Limb (tissue), 2 donors: Measurements from ENCODE around the gene PLCH1.

Source experiments
- DNase-seq, 2 donors: peaks; one replicate each; pipeline ENCODE4 v3.0.0-alpha.2; 2016; ENCODE audit errors: extremely low spot score in 2 of 2

Gene PLCH1

DNA sequence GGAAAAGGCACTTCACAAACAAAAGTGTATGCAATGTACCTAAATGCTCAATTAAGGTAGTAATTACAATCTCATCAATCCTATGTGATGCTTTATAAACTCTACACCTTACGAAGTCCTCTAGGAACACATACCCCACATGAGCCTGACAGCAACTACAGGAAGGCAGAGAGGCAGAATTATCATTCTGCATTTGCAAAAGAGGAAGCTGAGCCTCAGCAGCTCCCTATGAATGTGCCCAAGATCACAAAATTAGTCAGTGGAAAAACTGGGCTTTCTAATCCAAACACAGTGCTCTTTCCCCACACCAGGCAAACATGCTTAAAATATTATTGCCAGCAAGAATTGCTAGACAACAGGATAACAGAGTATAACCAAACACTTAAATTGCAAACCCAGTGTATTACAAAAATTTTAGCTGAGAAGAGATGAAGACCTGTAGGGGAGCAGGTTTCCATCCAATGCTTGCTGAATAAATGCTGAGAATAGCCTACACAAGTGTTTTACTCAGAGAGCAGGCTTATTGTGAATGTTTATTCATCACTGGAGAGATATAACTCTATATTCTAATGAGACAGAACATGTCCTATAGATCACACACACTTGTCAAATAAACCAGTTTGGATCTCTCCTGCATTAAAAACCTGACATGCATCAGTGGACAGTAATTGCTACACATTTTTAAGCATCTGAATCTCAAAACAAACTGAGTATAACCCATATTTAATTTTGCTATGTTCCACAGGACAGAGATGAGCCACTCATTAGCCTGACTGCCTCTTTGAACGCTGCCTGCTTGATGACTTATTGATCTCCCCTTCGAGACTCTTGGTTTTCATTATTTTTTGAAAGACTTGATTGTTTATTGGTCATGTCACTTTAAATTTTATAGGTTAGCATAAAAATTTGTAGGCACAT is 62.2 kb downstream of the PLCH1 start:
- DNase-seq, result no peak

DNA sequence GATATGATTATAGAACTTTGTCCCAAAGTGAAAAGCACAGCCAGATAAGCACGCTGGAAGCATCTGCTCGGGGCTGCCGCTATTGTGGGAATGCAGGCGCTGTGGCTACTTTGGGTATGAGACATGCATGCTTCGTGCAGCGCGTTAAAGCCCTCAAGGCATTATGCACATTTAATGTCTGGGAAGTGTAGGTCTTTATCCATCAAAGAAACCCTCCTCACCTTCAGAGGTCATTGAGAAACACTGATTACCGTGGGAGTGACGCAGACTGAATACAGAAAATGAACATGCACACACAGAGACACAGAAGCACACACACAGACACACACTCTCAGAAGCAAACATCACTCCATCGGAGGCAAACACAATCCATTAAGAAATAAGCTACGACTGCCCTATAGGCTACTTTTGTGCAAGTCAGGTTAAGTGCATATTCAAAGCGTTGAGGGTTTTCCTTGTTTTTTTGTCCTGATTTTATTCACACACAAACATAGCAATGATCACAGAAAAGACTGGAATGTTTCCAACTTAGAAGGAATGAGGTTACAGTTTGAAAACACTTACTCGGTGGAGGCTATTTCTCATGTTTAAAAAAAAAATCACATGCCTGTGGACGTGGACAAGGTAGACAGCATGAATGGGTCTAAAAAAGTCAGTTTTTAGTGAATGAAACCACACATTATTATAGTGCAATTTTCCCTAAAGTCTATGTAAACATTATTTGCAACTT is 68.5 kb downstream of the PLCH1 start:
- DNase-seq, result peak in 1 of 2 donors; percentile 44

DNA sequence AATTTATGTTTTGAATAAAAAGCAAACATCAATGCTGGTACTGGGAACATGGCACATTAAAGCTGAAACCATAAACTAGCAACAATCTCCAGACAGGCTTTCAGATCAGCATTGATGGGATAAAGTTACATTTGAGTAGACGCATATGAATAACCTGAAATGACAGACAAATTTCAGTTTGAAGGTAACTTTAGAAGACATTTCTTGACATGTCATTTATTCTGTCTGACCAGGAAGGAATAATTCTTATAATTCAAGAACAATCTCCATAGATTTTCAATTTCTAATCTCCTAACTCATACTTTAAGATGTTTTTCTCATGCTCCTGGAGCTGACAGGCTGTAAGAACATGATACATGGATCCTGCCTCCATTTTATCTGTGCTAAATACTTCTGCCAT is 69.8 kb downstream of the PLCH1 start:
- no peak for DNase-seq

DNA sequence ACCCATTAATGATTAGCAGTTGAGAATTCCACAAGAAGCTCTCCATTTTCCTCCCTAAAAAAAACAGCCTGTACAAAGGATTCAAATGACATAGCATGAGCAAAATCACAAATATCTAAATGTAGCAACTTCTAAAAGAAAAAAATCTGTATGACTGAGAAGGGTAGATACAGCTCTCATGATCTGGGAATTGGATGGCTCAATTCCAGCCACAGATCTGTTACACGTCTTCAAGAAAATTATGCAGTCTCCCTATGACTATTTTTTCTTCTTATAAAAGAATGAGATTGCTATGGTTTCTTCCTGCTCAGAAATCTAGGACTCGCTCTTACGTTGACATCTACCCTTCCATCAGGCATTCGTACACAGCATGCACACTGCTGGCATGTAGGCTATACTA is 71.5 kb downstream of the PLCH1 start:
- DNase-seq, result no peak

DNA sequence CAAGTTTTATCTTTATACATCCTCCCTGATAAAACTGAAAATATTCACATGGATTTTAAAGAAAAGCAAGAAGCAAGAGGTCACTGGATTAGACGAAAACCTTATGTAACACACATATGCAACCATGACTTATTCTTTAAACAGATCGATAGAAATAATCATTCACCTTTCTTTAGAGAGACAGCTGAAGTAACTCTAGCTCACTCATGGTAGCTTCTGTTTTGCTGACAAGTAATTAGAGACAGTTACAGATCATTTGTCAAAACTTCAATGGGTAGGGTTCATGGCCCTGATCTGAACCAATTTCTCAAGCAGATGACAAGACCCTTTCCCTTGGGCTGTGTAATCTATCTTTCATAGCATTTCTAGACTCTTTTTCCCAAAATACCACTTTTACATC is 74.5 kb downstream of the PLCH1 start:
- DNase-seq, result no peak

DNA sequence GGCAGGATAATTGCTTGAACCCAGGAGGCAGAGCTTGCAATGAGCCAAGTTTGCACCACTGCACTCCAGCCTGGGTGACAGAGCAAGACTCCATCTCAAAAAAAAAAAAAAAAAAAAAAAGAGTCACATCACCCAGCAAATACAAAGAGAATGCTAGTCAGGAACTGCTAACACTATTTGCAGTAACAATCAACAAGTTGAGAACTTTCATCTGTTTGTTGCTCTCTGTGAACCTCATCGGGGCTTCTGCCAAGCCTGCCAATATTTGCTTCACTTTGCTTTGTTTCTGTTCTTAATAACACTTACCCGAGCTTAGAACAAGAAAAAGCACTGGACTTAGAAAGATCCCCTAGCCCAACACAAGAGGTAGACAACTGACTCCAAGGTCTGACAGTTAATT is 76.9 kb downstream of the PLCH1 start:
- DNase-seq, result no peak

DNA sequence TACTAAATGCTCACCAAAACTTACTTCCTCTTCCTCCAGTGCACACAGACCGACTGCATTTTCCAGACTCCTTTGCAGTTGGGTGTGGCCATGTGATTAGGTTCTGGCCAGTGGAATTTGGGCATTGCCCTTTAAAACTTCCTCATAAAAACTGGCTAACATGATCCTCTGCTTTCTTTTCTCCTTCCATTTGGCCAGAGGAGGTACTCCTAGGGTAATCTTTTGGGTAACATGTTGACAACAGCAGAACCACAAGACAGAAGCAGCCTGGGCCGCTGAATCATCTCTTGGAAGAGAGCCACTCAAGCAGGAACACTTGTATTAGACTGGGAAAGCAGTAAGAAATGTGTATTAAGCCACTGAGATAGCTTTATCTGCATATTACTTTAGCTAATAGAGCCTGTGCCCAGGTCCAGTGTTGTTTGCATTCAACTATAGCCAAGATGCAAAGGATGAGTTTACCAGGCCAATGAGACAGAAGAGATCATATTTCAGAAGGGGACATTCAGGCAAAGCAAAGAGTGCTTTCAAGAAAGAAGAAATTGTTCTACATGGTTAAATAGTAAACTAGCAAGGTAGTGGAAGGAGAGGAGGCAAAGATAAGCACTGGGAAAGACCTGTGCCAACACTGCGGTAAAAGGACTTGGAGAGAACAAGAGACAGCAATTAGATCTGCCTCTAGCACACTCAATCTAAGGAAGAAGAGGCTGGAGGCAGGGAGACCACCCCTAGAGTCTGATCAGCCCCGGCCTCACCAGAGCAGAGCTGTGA is 79.8 kb downstream of the PLCH1 start:
- DNase-seq, result peak in 1 of 2 donors; percentile 6

DNA sequence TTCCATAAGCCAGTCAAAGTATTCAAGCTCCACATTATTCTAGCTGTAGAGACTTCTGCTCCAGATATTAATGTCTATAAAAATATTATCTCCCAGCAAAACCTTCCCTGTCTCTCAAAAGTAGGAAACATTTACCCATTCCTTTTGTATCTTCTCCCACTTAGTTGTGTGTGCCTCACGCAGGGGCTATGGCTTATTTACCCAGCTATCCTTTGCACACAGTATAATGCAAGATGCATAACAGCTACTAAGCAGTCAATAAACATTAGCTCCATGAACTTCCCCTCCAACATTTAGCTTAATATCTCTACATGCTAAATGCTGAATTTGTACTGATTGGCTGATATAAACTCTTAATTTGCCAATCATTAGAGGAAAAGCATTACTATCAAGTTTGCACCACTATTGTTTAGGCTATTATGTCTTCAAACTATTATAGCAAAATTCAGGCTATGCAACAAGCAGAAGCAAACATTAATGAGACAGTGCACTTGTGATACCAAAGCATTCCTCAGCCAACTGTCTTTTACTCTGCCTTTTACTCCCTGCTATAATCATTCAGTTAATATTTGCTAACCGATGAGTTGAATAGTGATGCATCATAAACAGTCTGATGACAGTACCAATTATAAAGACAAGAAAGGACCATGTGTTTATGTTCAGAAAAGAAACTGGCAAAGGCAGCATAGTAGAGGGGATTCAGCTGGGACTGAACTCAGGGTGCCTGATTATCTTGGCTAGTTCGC is 81.2 kb downstream of the PLCH1 start:
- no peak for DNase-seq

DNA sequence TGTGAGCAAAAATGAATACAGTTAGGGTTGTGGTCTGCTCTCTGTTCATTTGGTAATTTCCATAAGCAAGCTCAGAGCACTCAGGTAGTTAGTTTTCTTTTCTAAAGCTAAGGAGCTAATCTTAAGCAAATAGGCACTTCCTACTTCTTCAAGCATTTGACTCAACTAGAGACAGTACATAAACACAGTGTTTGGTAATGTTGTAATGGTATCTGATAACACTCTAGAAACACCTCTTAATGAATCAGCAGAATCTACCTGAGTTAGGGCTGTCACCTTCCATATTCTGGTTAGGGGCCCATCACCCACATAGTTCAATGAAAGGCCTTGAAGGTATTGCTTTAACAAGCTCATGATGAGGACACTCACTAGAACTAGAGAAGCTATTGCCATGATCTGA is 83.1 kb downstream of the PLCH1 start:
- no peak for DNase-seq

DNA sequence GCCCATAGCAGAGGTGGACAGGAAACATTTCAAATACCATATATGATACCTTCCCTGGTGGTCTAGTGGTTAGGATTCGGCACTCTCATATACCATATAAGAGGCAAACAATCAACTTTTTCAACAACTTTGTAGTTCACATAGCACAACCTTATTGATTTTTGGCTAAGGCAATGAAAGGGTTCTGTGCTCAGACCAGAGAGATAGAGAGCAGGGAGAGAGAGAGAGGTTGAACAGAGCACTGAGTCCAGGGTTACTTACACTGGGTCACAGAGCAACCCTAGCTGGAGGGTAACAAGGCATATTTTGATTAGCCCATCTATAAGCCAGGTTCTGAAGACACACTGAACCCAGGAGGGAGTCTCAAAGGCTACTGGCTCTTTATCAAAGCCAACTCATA is 83.8 kb downstream of the PLCH1 start:
- DNase-seq, result no peak

DNA sequence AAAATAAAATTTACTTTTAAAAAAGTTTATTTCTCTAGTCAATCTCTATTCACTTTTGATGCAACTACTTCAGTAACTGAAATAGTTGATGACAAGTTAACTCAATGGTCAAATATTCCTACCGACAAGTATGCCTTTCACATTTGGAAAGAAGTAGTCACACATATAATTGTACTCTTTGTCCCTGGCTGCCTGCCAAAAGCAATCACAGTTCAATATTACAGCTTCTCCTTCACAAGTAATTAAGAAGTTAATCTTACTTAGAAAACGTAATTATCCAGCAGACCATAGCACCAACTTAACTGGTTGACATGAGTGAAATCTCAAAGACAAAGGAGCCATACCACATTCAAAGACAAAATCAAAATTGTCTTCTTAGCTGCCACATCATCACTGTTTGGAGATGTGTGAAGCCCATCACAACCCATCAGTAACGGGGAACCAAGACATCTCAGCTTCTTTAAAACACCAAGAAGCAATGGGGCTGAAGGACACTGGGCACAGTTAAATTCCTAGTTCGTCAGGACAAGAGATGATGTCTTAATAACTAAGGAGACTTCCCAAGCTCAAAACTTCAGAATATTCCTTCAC is 86.1 kb downstream of the PLCH1 start:
- DNase-seq, result no peak

DNA sequence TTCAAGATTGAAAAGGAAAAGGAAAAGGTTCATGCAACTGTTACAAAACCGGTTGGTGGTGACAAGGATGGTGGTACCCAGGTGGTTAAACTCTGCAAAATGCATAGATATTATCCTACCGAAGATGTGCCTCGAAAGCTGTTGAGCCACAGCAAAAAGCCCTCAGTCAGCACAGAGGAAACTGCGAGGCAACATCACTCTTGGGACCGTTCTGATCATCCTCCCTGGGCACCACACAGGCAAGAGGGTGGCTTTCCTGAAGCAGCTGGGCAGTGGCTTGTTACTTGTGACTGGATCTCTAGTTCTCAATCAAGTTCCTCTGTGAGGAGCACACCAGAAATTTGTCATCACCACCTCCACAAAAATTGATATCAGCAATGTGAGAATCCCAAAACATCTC is 86.9 kb downstream of the PLCH1 start:
- DNase-seq, result no peak

DNA sequence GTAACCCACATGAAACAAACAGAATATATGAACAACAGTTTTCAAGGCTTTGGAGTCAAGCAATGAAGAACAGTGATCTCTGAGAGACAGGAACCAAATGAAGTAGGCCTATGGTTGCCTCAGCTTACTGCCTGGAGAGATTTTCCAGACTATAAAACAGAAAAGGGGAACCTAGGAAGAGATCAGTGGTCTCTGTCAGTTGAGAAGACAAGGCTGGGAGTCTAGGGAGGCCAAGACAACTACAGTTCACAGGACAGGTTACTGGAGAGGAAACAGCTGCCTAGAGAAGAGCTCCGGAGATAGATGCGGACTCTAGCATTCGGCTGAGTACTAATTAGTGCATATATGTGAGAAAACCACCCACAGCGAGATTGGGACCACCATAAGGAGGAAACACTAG is 87.7 kb downstream of the PLCH1 start:
- no peak for DNase-seq

DNA sequence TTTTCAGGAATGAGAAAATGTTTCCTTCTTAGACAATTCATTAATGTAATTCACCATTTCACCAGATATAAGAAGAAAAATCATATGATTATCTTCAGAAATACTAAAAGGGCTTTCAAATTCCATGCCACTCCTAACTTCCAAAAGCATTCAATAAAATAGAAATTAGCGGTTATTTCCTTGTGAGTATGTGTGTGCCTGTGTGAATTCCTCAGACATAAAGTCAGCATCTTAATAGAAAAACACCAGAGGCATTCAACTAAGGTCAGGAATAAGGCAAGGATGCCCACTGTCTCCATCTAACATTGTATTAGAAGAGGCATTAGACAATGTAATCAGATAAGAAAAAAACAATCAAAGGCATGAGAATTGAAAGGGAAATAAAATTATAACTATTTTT is 88.4 kb downstream of the PLCH1 start:
- no peak for DNase-seq

DNA sequence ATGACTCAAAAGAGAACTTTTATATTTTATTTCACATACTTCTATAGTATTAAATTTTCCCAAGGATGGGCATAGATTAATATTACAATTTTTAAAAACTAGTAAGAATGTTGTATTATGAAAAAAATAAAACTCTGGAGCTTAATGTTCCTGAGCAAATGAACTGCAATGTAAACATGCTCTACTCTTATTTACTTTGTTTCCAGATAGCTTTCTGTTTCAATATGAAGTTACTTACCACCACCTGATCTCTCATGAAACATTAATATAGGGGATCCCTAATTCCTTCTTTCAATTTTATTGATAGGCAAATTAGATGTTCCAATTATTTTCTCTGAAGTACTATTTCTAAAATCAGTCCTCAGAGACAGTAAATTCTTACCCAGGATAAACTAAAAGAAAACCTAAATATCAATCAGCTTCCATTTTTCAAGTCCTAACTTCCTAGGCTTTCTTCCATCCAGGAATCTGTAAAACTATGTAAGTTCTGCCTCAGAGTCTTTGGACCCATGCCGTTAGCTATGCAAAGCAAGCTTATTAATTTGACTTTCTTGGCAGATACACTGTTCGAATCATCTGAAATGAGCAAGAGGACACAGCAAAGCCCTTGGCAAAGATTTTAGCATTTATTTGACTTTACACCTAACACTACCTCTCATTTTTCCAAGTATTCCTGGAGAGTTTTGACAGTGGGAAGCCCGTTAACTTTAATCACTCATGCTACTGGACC is 93.2 kb downstream of the PLCH1 start:
- DNase-seq, result no peak

DNA sequence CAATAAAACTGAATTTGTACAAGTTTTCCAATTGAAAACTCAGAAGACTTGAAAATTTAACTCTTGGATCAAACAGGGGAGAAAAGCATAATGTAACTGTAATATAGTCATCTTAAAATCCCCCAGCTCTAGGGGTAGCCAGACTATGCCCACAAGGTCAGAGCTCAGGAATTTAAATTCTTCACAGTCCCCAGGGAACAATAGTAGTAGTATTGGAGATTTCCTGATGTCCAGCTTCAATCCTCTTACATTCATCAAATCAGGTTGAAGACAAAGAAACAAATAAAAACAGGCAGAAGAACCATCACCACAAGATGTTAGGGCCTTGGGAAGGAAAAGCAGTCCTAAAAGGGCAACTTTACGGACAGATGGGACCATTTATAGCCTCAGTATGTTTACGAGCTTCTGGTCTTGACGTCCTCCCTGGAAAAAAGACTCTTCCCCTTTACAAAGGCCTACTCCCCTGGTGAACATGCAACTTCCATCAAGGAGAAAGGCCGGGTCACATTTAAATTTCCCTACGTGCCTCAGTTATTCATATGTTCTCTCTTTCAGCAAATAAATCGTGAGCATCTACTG is 96.8 kb downstream of the PLCH1 start:
- DNase-seq, result no peak

DNA sequence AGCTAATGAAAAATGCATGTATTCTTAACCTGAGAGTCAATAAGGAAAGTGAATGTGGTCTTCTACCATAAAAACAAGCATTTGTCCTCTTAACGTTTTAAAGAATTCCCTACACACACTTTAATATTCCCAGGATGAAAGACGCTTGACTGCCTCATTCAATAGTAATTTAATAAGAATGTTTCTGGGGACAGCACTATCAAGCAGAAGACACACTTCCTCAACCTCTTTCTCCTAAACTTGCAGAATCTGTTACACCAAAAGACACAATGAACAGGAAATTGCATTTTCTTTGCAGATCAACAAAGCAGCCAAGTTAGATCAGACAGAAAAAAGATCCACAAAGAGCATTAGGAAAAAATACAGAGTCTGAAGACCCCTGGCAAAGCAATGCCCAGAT is 97.7 kb downstream of the PLCH1 start:
- no peak for DNase-seq

DNA sequence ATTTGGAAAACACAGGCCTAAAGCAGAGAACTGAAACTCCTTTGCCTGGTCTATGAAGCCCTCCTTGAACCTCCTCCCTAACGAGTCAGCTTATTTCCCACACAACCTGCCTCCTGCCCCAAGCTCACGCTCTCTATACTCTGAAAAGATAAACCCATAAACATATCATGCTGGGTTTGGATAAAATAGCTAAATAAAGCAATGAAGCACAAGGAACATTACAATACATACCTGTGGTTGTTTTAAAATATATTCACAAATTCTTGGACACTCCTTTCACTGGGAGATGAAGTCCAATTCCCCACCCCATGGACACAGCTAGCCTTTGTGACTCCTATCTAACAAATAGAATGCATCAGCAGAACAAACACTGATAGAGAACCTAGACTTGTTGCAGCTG is 98.2 kb downstream of the PLCH1 start:
- DNase-seq, result no peak

DNA sequence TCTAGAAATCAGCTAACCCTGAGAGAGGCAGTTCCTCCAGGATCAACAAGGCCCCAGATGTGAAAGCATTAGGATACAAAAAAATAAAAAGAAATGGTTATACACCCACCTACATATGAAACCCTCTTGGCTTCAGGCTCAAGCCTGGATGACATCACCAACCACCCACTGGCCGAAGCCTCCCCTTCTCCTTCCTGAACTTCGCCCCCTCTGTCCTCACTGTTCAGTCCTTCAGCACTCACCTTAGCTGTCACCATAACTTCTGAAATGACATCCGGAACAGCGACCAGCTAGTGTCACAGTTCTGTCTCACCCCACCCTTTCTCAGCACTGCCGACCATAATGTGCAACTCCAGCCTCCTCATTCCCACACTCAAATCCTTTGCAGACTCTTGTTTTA is 98.7 kb downstream of the PLCH1 start:
- DNase-seq, result no peak

DNA sequence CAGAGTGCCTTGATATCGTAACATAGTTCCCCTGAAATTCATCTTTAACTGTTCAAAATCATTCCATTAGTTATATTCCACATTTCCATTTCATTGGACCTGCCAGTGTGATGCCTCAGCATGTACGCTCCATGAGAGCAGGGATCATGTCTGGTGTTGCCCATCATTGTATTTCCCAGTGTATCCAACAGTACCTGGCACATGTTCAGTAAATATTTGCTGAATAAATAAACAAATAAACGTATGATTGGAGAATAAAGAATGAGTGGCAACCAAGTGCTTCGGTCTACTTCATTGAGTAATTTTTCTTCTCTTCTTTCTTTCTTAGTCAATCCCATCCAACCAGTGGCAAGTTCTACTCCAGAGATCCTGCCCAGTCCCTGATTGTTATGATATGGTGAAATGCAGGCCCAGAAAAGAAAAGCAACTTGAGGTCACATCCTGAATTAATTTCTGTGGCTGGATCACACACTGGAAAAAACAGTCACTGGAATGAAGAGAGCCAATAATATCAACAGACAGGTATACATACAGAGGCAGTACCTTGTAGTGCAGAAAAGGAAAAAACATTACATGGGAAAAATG is 101.2 kb downstream of the PLCH1 start:
- DNase-seq, result no peak
